ENCODE measurements around the gene BNIP2.
A peak's percentile ranks its signal among the peaks of the same experiment; 100 is the strongest.
"Not testable (repeated sequence)": the region's sequence is repeated elsewhere in the genome, so short reads cannot be mapped to it uniquely, and the experiment has no call there.

The BNIP2 gene, protein sequence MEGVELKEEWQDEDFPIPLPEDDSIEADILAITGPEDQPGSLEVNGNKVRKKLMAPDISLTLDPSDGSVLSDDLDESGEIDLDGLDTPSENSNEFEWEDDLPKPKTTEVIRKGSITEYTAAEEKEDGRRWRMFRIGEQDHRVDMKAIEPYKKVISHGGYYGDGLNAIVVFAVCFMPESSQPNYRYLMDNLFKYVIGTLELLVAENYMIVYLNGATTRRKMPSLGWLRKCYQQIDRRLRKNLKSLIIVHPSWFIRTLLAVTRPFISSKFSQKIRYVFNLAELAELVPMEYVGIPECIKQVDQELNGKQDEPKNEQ

DNA sequence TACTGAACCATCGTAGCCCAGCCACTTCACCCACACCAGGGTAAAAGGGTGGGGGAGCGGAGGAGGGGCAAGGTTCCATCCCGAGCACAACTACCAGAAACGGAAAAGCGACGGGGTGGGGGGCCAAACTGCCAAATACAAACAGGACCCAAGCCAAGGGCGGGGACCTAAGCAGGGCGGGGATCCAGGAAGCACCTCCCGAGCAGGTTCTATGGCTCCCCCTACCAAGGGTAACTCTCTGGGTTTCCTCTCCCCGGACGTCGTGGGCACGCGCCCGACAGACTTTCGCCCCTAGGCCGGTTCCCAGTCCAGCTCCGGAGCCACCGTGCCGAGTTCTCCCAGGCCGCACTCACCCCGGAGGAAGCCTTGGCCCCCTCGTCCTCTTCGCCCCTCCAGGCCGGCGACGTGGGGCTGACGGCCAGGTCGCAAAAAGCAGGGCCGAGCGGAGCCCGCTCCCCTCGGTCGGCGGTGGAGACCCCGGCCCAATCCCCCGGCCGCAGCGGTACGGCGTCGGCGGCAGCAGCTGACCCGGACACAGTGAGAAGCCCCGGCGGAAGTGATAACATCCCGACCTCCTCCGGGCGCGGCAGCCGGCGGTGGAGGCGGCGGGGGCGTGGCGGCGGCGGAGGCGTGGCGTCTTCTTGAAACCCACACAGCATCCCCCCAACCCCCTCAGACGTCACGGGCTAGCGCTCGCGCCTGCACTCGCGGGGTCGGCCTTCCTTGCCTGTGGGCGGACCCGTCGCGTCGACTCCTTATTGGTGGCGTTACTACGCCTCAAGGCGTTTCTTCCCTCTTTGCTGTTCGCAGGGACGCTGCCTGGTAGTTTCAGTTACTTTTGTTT, at the start of gene BNIP2:
Gene BNIP2 (minus strand): TSS at position 539 of the 844 bp plus-strand sequence. CDS start 6,863 bp downstream, outside the sequence.
- peak; percentile 98 to 99 for DNase-seq (ENCODE audit: low read depth in 2 of 2, low spot score in 1 of 2)

DNA sequence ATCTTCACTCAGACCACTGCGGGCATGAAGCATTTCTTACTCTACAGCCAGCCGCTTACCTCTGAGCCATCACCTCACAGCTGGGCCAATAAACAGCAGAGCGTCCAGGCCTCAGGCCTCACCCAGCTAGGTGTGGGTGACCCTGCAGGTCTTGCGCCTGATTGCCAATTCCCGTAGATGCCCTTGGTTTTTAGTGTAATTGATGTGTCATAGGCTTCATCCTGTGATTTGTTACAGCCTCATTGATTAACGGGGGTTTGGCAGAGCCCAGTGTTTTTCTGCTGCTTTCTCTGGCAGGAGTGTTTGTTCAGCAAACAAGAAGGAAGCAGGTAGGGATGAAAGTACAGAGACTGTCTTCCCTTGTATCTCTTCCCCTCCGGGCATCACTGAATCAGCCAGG, 49.6 kb upstream of the BNIP2 start:
- no peak for DNase-seq (ENCODE audit: low read depth in 2 of 2, low spot score in 1 of 2)

DNA sequence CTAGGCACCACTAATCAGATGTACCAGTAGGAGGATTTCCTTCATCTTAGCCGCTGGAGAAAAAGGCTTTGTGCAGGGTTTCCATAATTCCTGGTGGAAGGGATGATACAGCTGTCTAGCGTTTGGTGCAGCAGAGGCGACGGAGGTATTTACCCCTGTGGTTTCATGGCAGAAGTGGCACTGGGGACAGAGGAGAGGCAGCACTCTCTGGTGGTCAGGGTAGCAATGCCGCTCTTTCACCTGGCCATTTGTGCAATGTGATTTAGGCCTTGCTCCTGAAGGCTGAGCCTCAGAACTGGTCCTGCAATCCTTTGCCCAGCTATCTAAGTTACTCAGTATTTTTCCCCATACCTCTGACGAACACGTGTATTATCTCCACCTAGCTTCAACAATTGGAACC, 47.1 kb upstream of the BNIP2 start:
- no peak for DNase-seq (ENCODE audit: low read depth in 2 of 2, low spot score in 1 of 2)

DNA sequence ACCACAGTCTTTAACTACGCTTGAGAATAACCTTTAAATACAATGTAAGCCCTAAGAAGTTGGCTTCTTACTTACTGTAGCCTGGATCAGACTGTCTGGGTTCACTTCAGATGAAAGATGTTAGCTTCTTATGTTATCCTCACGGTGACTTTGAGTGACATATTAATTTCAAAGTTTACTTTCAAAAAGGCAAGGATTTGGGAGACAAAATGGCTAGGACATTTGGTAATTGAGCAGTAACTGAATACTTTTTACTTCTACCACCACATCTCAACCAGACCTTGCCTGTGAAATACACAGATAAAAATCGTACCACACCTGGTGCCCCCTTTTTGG, 36.0 kb upstream of the BNIP2 start:
- no peak for DNase-seq (ENCODE audit: low read depth in 2 of 2, low spot score in 1 of 2)

DNA sequence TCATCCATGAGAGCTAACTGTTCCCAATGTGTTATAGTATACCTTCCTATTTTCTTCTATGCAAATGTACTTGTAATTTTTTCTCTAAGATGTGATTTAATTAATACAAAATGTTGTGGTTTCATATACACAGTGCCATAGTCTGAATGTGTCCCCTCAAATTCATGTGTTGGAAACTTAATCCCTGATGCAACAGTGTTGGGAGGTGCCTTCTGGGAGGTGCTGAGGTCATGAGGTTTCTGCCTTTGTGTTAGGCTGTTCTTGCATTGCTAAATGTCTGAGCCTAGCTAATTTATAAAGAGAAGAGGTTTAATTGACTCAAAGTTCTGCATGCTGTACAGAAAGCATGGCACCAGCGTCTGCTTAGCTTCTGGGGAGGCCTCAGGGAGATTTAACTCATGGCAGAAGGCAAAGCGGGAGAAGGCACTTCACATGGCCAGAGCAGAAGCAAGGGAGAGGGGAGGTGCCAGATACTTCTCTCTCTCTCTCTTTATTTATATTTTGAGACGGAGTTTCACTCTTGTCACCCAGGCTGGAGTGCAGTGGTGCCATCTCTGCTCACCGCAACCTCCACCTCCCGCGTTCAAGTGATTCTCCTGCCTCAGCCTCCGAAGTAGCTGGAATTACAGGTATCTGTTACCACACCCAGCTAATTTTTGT, 34.7 kb upstream of the BNIP2 start:
- DNase-seq (ENCODE audit: low read depth in 2 of 2, low spot score in 1 of 2) = no peak

DNA sequence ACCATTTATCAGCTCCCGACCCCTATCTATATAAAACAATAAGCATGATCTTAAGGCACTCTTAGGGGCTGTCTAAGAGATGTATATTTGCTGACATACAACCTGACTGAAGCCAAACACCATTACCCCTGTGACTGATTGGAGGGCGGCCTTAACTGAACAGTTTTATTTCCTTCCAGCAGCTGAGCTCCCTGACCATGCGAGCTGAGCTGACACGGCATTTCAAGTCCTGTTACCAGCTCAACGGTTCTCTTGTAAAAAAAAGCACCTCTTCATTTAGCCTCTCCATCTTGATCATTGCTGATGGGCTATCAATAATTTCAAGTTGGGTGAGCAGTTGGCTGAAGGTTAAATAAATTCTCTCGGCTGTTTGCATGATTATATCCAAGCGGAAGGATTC, 33.4 kb upstream of the BNIP2 start:
- no peak for DNase-seq (ENCODE audit: low read depth in 2 of 2, low spot score in 1 of 2)

DNA sequence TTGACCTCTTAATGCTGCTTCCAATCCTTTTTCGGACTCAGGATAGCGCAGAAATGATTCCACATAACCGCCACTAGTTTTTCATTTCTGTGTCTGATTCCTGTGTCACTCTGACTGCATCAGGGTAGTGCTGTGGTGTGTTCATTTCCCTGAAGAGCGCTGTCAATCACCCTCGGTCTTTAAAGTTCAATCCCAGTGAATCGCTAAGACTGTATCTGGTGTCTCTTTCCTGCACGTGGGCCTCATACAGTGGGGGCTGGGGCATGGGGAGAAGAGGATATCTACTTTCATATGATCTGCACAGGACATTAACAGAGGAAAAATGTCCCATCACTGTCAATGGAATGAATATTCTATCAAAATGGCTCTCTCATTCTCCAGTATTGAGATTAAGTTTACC, 32.9 kb upstream of the BNIP2 start:
- no peak for DNase-seq (ENCODE audit: low read depth in 2 of 2, low spot score in 1 of 2)

DNA sequence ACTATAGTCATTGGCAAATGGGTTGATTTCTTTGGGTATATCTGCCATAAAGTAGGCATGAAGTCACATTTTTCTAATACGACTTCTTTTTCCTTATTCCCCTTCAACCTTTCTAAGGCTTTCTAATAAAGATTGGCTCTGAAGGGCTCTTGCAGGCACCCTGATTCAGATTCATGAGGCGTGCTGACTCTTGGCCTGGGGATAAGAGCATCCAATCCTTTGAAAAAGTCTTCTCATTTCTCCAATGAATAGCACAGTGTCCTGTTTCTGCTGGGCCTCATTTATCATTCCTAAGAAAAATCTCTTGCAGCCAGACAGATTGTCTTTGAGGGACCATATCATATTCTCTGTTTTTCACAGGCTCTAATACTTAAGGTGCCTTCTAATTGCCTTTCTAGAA, 32.3 kb upstream of the BNIP2 start:
- DNase-seq (ENCODE audit: low read depth in 2 of 2, low spot score in 1 of 2) = no peak

DNA sequence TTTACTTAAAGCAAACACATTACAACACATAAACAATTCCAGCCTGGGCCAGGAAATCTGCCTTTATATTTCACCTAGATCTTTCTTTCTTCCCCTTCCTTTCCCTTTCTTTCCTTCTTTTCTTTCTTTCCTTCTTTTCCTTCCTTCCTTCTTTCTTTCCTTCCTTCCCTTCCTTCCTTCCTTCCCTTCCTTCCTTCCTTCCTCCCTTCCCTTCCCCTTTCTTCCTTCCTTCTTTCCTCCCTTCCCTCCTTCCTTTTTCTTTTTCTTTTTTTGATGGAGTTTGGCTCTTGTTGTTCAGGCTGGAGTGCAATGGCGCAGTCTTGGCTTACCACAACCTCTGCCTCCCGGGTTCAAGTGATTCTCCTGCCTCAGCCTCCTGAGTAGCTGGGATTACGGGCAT, 24.1 kb upstream of the BNIP2 start:
- no peak for DNase-seq (ENCODE audit: low read depth in 2 of 2, low spot score in 1 of 2)

DNA sequence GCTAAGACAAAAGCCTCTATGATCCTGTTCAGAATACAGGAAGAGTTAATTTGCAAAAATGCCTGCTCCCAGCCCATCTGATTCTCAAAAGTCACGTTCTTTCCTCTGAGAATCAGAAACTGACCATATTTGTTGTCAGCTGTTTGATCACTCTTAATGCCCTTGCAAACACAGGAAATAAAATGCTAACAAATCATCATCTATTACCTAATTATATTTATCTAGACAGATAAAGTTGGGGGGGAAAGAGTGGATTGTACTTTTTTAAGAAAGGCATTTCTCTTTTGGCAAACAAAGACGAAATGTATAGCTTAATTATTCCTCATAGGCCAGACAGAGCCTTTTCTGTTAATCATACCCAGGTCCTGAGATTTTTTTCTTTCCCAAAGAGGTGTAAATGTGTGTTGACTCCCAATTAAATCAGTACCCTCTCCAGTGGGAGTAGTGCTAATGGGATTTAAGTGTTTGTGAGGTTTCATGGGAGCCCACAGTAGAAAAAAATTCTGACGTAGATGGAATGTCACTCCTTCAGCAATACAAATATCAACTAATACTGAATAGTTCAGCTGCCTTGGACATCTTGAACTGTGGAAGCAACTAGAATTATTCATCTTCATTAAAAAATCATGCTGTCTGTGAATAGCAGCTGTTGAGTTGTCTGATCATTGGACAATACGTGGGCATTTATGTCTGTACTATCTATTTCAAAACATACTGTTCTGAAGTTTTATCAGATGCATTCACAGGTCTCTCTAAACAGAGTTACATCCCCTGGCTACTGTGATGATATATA, 22.5 kb upstream of the BNIP2 start:
- no peak for DNase-seq (ENCODE audit: low read depth in 2 of 2, low spot score in 1 of 2)

DNA sequence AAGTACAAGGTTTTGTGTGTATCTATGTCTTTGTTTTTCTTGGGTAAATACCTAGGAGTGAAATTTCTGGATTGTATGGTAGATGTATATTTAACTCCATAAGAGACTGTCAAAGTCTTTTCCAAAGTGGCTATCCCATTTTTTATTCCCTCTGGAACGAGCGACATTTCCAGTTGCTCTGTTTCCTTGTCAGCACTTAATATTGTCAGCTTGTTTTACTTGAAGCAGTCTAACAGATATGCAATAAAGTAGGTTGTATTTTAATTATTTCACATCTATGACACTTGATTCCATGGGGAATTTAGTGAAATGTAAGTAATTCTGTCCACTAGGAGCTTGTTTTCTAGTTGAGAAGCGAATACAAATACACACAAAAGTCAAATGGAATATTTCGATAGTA, 18.5 kb upstream of the BNIP2 start:
- no peak for DNase-seq (ENCODE audit: low read depth in 2 of 2, low spot score in 1 of 2)

DNA sequence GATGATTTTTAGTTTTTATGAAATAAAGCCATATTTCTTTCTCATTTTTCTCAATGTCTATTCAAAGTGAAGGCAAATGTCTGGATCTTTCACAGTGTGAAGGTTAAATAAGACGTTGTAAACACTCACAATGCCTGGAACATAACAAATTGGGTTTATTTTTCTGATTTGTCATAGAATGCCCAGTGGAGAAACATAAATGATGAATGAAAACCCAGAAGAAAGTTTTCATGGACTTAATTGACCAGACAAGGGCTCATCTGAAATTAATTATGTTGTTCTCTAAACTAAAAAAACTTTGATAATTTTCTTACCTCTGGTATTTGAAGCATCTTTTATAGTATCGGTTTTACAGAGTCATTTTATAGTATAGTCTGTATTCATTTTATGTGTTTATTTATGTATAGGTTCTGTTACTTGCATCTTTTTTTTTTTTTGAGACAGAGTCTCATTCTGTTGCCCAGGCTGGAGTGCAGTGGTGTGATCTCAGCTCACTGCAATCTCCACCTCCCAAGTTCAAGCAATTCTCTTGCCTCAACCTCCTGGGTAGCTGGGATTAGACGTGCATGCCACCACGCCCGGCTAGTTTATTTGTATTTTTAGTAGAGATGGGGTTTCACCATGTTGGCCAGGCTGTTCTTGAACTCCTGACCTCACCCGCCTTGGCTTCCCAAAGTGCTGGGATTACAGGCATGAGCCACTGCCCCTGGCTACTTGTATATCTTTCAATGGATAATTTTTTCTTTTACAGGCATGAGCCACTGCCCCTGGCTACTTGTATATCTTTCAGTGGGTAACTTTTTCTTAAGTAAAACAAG, 15.1 kb upstream of the BNIP2 start:
- DNase-seq (ENCODE audit: low read depth in 2 of 2, low spot score in 1 of 2) = no peak

DNA sequence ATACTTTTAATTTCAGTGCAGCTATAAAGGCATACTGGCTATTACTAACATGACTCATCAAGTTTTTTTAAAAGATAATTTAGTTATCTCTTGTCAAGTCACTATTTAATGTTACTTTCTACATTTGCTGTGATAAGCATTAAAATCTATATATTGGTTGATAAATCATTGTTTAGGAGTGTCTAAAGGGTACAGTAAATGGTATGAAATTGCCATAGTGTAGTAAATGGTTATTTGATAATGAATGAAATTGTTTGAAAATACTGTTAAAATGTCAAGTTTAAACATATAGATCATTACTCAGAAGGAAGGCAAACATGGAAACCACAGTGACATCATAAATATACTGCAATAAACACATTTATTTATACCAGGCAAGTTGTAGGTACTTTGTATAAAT, 13.2 kb upstream of the BNIP2 start:
- DNase-seq (ENCODE audit: low read depth in 2 of 2, low spot score in 1 of 2) = no peak

DNA sequence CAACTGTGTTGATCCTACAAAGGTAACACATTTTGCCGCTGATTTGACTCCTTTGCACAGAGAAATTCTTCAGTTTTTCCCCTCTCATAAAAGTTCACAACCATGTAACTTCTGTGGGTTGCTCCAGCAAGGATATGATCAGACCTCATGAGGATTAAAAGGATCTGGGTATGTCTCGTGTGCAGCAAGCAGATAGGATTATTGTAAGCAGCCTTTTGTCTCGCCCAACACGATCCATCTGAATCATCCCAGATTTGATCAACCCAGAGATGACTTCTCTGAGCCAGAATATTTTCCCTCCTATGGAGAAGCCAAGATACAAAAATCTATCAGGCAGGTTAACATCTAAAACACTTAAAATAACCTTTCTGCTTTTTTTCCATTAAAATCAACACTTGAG, 12.8 kb upstream of the BNIP2 start:
- DNase-seq (ENCODE audit: low read depth in 2 of 2, low spot score in 1 of 2) = no peak

DNA sequence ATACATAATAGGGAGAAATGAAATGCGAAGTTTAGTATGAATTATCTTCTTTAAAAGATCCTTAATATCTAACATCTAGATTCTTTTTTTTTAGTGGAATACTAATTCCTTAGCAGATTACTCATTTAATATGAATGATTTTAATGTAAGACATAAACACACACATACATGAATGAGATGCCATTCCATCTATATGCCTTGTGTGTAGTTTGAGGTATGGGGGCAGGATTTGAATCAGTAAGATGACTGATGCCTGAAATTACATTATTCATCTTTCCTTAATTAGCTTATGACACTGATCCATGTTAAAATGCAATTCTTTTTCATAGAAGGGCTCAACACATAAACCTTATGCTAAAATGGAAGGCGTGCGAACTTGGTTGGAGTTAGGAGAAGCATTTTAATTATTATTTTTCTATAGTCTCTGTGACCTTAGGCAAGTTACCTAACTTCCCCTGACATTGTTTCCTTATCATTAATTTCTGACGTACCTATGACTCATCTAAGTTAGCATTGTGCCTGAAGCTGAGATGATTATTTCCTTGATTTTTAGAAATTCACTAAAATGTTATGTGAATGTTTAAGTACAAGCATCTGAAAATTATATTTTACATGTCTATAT, 10.8 kb upstream of the BNIP2 start:
- no peak for DNase-seq (ENCODE audit: low read depth in 2 of 2, low spot score in 1 of 2)

DNA sequence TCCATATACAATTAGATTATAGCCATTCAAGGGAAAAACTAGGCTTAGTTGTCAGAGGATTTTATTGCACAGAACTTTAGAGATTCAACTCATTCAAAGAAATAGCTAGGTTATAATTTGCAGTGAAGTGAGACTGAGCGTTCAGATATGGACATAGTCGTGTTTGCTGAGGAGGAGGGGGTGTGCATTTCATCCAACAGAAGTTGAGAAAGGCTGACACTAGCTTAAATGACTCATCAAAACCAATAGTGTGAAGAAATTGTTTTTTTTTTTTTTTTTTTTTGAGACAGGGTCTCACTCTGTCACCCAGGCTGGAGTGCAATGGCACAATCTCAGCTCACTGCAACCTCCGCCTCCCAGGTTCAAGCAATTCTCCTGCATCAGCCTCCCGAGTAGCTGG, 8.9 kb upstream of the BNIP2 start:
- not testable (repeated sequence) for DNase-seq (ENCODE audit: low read depth in 2 of 2, low spot score in 1 of 2)

DNA sequence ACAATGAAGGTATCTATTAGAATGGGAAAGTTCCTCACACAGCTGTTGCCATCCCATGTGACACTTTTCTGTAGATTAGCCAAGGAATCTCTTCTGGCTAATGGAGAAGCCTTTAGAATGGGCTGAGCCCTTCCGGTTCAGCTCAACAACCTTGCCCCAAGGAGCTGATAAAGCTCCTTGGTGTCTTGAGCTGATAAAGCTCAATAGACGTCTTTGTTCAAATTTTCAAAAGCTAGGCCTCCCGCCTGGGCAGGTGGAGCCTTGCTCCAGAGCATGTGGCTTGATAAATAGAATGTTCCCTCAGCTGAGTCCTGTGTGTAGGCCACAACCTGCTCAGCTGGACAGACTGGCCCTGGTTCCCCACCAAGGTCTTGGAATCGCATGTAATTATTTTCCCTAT, 7.2 kb upstream of the BNIP2 start:
- DNase-seq (ENCODE audit: low read depth in 2 of 2, low spot score in 1 of 2) = no peak

DNA sequence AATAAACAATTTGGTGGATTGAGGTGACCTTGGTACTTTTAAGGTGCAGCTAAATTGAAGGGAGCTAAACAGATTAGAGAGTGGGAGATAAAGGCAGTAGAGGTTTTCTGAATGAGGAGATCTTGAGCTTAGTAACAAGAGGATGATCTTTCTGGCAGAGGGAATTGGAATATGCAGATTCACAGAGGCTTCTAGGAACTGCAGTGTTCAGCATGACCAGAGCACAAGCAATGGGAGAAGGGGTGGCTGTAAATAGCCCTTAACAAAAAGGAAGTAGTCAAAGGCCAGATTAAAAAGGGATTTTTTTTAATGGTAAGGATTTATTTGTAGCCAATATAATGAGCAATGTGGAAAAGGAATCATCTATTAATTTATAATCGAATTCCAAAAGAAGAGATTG, 5.7 kb upstream of the BNIP2 start:
- DNase-seq (ENCODE audit: low read depth in 2 of 2, low spot score in 1 of 2) = no peak

DNA sequence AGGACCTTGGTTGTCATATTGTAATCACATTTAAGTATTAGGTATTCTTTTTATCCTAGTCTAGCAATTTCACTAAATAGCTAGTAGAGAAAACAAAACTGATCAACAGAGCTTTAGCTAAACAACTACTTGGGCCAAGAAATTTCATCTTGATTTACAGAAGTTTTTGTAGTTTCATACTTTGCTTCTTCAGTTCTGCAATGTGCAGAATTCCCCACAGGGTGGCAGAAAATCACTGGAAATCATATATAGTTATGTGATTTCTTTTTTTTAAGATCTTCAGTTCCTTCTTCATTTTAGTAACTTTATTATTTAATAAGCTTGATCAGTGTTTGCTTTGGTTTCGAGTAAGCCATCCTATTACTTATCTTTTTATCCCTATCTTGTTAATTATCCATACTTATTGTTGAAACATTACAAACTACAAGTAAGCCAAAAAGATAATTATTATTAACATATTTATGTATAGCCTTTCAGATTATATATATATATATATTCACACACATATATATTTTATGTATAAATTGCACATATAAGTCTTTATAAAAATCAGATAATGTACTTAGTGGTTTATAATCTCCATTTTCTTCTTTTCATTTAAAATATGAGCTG, 2.2 kb upstream of the BNIP2 start:
- peak in 1 of 2 donors; percentile 17 for DNase-seq (ENCODE audit: low read depth in 2 of 2, low spot score in 1 of 2)
